WTC11 (cell line): ENCODE measurements around the gene CNN1.

Source experiments
- ESRRA ChIP-seq: sonication (generic); formaldehyde crosslinking; IDR thresholded peaks from 2 replicates; pipeline ENCODE4 v1.8.1; 2022; ENCODE audit warnings: mild to moderate bottlenecking, missing genetic modification reagents, borderline replicate concordance
- FOXJ3 ChIP-seq: sonication (generic); formaldehyde crosslinking; IDR thresholded peaks from 2 replicates; pipeline ENCODE4 v1.9.0; 2021; ENCODE audit warnings: missing genetic modification reagents, mild to moderate bottlenecking, borderline replicate concordance
- HMGA2 ChIP-seq: fragments of 250-450 bp; sonication (Bioruptor Pico); IDR thresholded peaks from 2 replicates; pipeline ENCODE4 v1.4.0; 2021; ENCODE audit warnings: mild to moderate bottlenecking, moderate library complexity
- NR1H2 ChIP-seq: sonication (generic); formaldehyde crosslinking; IDR thresholded peaks from 2 replicates; pipeline ENCODE4 v1.9.0; 2021; ENCODE audit warnings: mild to moderate bottlenecking, moderate library complexity, missing genetic modification reagents
- SMAD3 ChIP-seq: sonication (generic); formaldehyde crosslinking; IDR thresholded peaks from 2 replicates; pipeline ENCODE4 v1.8.0; 2022; ENCODE audit warnings: missing genetic modification reagents, mild to moderate bottlenecking, borderline replicate concordance
- TCF7 ChIP-seq: sonication (generic); formaldehyde crosslinking; IDR thresholded peaks from 2 replicates; pipeline ENCODE4 v1.8.0; 2022; ENCODE audit warnings: mild to moderate bottlenecking, low read depth, missing genetic modification reagents, moderate library complexity
- TEAD4 ChIP-seq: sonication (generic); formaldehyde crosslinking; IDR thresholded peaks from 2 replicates; pipeline ENCODE4 v1.8.0; 2022; ENCODE audit warnings: mild to moderate bottlenecking, missing genetic modification reagents
- TF ChIP-seq, protein P1 (sequence below): fragments of 200-600 bp; IDR thresholded peaks from 2 replicates; pipeline ENCODE4 v1.8.0; 2022; ENCODE audit warnings: antibody characterized with exemption
- TF ChIP-seq, protein P2 (sequence below): sonication (generic); formaldehyde crosslinking; conservative IDR thresholded peaks from 2 replicates; pipeline ENCODE4 v1.8.1; 2022; ENCODE audit warnings: mild to moderate bottlenecking, missing genetic modification reagents
- TF ChIP-seq, protein P3 (sequence below): sonication (generic); formaldehyde crosslinking; IDR thresholded peaks from 2 replicates; pipeline ENCODE4 v1.8.1; 2023; ENCODE audit warnings: mild to moderate bottlenecking, missing genetic modification reagents, moderate library complexity
- TF ChIP-seq, protein P4 (sequence below): fragments of 250-450 bp; sonication (Bioruptor Pico); IDR thresholded peaks from 2 replicates; pipeline ENCODE4 v1.9.0; 2021; ENCODE audit warnings: moderate library complexity, mild to moderate bottlenecking, inconsistent platforms, borderline replicate concordance
- TF ChIP-seq, protein P5 (sequence below): sonication (generic); formaldehyde crosslinking; IDR thresholded peaks from 2 replicates; pipeline ENCODE4 v1.8.1; 2023; ENCODE audit warnings: mild to moderate bottlenecking, moderate library complexity, missing genetic modification reagents

DNA sequence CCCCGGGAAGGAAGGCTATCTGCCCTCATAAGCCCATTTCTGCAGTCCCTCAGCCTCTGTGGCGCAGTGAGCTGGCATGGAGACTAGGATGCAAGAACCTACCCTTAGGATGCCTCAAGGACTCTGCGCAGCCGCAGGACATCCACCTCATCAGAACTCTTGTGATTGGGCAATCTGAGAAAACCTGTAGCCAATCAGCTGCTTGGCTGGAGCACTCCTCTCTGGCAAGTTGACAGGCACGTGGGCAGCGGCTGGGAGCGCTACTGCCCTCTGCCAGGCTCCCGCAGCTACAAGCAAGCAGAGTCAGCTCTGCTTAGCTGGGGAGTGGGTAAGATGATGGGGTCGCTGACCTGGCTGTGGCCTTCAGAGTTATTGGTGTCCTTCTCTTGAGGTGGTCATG, 8.2 kb upstream of the CNN1 start:
- no peak for TF ChIP-seq TEAD4 (CRISPR knock-in tag)
- TF ChIP-seq, protein P1, sequence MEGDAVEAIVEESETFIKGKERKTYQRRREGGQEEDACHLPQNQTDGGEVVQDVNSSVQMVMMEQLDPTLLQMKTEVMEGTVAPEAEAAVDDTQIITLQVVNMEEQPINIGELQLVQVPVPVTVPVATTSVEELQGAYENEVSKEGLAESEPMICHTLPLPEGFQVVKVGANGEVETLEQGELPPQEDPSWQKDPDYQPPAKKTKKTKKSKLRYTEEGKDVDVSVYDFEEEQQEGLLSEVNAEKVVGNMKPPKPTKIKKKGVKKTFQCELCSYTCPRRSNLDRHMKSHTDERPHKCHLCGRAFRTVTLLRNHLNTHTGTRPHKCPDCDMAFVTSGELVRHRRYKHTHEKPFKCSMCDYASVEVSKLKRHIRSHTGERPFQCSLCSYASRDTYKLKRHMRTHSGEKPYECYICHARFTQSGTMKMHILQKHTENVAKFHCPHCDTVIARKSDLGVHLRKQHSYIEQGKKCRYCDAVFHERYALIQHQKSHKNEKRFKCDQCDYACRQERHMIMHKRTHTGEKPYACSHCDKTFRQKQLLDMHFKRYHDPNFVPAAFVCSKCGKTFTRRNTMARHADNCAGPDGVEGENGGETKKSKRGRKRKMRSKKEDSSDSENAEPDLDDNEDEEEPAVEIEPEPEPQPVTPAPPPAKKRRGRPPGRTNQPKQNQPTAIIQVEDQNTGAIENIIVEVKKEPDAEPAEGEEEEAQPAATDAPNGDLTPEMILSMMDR = no peak
- no peak for TF ChIP-seq NR1H2
- TF ChIP-seq, protein P2, sequence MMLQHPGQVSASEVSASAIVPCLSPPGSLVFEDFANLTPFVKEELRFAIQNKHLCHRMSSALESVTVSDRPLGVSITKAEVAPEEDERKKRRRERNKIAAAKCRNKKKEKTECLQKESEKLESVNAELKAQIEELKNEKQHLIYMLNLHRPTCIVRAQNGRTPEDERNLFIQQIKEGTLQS (CRISPR knock-in tag) = no peak
- no peak for TF ChIP-seq ESRRA (CRISPR knock-in tag)
- no peak for TF ChIP-seq HMGA2
- TF ChIP-seq SMAD3 (CRISPR knock-in tag) = peak; percentile 54; the same call in 1 of the 2 replicates
- TF ChIP-seq TCF7 (CRISPR knock-in tag) = no peak
- no peak for TF ChIP-seq FOXJ3
- TF ChIP-seq, protein P3, sequence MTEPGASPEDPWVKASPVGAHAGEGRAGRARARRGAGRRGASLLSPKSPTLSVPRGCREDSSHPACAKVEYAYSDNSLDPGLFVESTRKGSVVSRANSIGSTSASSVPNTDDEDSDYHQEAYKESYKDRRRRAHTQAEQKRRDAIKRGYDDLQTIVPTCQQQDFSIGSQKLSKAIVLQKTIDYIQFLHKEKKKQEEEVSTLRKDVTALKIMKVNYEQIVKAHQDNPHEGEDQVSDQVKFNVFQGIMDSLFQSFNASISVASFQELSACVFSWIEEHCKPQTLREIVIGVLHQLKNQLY (CRISPR knock-in tag) = no peak
- TF ChIP-seq, protein P4, sequence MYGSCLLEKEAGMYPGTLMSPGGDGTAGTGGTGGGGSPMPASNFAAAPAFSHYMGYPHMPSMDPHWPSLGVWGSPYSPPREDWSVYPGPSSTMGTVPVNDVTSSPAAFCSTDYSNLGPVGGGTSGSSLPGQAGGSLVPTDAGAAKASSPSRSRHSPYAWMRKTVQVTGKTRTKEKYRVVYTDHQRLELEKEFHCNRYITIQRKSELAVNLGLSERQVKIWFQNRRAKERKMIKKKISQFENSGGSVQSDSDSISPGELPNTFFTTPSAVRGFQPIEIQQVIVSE (CRISPR knock-in tag) = no peak
- TF ChIP-seq, protein P5, sequence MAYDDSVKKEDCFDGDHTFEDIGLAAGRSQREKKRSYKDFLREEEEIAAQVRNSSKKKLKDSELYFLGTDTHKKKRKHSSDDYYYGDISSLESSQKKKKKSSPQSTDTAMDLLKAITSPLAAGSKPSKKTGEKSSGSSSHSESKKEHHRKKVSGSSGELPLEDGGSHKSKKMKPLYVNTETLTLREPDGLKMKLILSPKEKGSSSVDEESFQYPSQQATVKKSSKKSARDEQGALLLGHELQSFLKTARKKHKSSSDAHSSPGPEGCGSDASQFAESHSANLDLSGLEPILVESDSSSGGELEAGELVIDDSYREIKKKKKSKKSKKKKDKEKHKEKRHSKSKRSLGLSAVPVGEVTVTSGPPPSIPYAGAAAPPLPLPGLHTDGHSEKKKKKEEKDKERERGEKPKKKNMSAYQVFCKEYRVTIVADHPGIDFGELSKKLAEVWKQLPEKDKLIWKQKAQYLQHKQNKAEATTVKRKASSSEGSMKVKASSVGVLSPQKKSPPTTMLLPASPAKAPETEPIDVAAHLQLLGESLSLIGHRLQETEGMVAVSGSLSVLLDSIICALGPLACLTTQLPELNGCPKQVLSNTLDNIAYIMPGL (CRISPR knock-in tag) = no peak
